GM23338 (cell line): ENCODE data around the gene PDE1C. TPM values are rescaled to one million over a fixed set of nuclear protein-coding genes. Genes with fewer than 3 reads are reported as not detected.

Experiments used
- ATAC-seq: fragments of 200-7000 bp; cut with Tn5 transposase; 3 replicates; pipeline ENCODE4 v1.9.1; 2020
- DNase-seq: peaks from one replicate; pipeline ENCODE4 v3.0.0-alpha.2; 2015; ENCODE audit warnings: low spot score
- H2AFZ ChIP-seq: fragments of 200-600 bp; sonication (generic); 2 replicates; pipeline ENCODE4 v1.8.0; 2016; ENCODE audit warnings: antibody characterized with exemption, mild to moderate bottlenecking, moderate library complexity
- H3F3A ChIP-seq: fragments of 200-600 bp; sonication (generic); replicated peaks from 2 replicates; pipeline ENCODE4 v1.8.0; 2017; ENCODE audit warnings: antibody characterized with exemption, mixed run types, low read depth
- H3K27ac ChIP-seq: fragments of 200-600 bp; sonication (generic); 2 replicates; pipeline ENCODE4 v1.6.1; 2016; ENCODE audit warnings: low read depth
- H3K27me3 ChIP-seq: fragments of 200-600 bp; sonication (generic); 2 replicates; pipeline ENCODE4 v1.8.0; 2016; ENCODE audit warnings: mild to moderate bottlenecking, mixed run types, moderate library complexity; ENCODE audit not compliant: insufficient read depth
- H3K36me3 ChIP-seq: fragments of 200-600 bp; sonication (generic); 2 replicates; pipeline ENCODE4 v1.8.0; 2016; ENCODE audit warnings: mild to moderate bottlenecking; ENCODE audit not compliant: insufficient read depth
- H3K4me1 ChIP-seq: fragments of 200-600 bp; sonication (generic); 2 replicates; pipeline ENCODE4 v1.8.0; 2016; ENCODE audit warnings: mild to moderate bottlenecking, moderate library complexity; ENCODE audit not compliant: insufficient read depth
- H3K4me2 ChIP-seq: fragments of 200-600 bp; sonication (generic); 2 replicates; pipeline ENCODE4 v1.7.1; 2017; ENCODE audit warnings: mixed run types
- H3K4me3 ChIP-seq: fragments of 200-600 bp; sonication (generic); 2 replicates; pipeline ENCODE4 v1.6.1; 2016; ENCODE audit warnings: mixed run types
- H3K79me2 ChIP-seq: fragments of 200-600 bp; sonication (generic); replicated peaks from 2 replicates; pipeline ENCODE4 v1.8.0; 2017; ENCODE audit warnings: mild to moderate bottlenecking; ENCODE audit not compliant: insufficient read depth
- H3K9me2 ChIP-seq: fragments of 200-600 bp; sonication (generic); 2 replicates; pipeline ENCODE4 v1.8.0; 2017; ENCODE audit not compliant: insufficient read depth
- H4K20me1 ChIP-seq: fragments of 200-600 bp; sonication (generic); replicated peaks from 2 replicates; pipeline ENCODE4 v1.8.0; 2017; ENCODE audit warnings: mild to moderate bottlenecking; ENCODE audit not compliant: insufficient read depth
- H3K27ac Mint-ChIP-seq: 2 replicates; pipeline ENCODE4 v1.8.0; 2020; ENCODE audit warnings: inconsistent platforms, mild to moderate bottlenecking, moderate library complexity, mixed read lengths
- H3K27me3 Mint-ChIP-seq: 3 replicates; pipeline ENCODE4 v1.8.0; 2022; ENCODE audit warnings: low read depth, mild to moderate bottlenecking, moderate library complexity, mixed read lengths, inconsistent platforms; ENCODE audit not compliant: insufficient read depth, poor library complexity
- H3K36me3 Mint-ChIP-seq: 3 replicates; pipeline ENCODE4 v1.8.0; 2021; ENCODE audit warnings: low read depth, mild to moderate bottlenecking, inconsistent platforms, moderate library complexity, mixed read lengths
- H3K4me1 Mint-ChIP-seq: 3 replicates; pipeline ENCODE4 v1.8.0; 2020; ENCODE audit warnings: mild to moderate bottlenecking, inconsistent platforms, mixed read lengths
- H3K4me3 Mint-ChIP-seq: 3 replicates; pipeline ENCODE4 v1.8.0; 2021; ENCODE audit warnings: moderate library complexity, mild to moderate bottlenecking, inconsistent platforms, mixed read lengths
- H3K9me3 Mint-ChIP-seq: 3 replicates; pipeline ENCODE4 v1.8.0; 2020; ENCODE audit warnings: moderate library complexity, mild to moderate bottlenecking, inconsistent platforms, mixed read lengths
- CREB1 ChIP-seq: fragments of 250-450 bp; sonication (Bioruptor Pico); IDR thresholded peaks from 2 replicates; pipeline ENCODE4 v1.5.0; 2020; ENCODE audit warnings: low read depth, mild to moderate bottlenecking, moderate library complexity
- CTCF ChIP-seq, 2 experiments: fragments of 200-600 bp in 1 of 2; sonication (generic) in 1 of 2; conservative IDR thresholded peaks; 2 replicates each; pipeline versions ENCODE4 v1.5.1 to v1.6.1; 2016 to 2017; ENCODE audit warnings: antibody characterized with exemption in 2 of 2, low read depth in 2 of 2, mild to moderate bottlenecking in 2 of 2, moderate library complexity in 1 of 2
- ETS1 ChIP-seq: IDR thresholded peaks from 2 replicates; pipeline ENCODE4 v1.6.1; 2016; ENCODE audit warnings: antibody characterized with exemption
- EZH2 ChIP-seq: fragments of 200-600 bp; sonication (generic); IDR thresholded peaks from one replicate; pipeline ENCODE4 v1.8.0; 2017; ENCODE audit warnings: antibody characterized with exemption, mild to moderate bottlenecking, low read depth; ENCODE audit not compliant: unreplicated experiment
- JUNB ChIP-seq: IDR thresholded peaks from one replicate; pipeline ENCODE4 v1.6.1; 2016; ENCODE audit warnings: antibody characterized with exemption; ENCODE audit not compliant: unreplicated experiment
- REST ChIP-seq: IDR thresholded peaks from one replicate; pipeline ENCODE4 v1.6.1; 2018; ENCODE audit warnings: antibody characterized with exemption; ENCODE audit not compliant: unreplicated experiment
- STAT1 ChIP-seq: IDR thresholded peaks from one replicate; pipeline ENCODE4 v1.6.1; 2016; ENCODE audit warnings: antibody characterized with exemption; ENCODE audit not compliant: unreplicated experiment
- ZNF114 ChIP-seq: fragments of 250-450 bp; sonication (Bioruptor Pico); IDR thresholded peaks from 2 replicates; pipeline ENCODE4 v1.5.0; 2020; ENCODE audit warnings: mild to moderate bottlenecking, moderate library complexity
- ZNF331 ChIP-seq: fragments of 250-450 bp; sonication (Bioruptor Pico); IDR thresholded peaks from 2 replicates; pipeline ENCODE4 v1.5.0; 2020; ENCODE audit warnings: low read depth, mild to moderate bottlenecking, moderate library complexity
- ZNF462 ChIP-seq: fragments of 250-450 bp; sonication (Bioruptor Pico); IDR thresholded peaks from 2 replicates; pipeline ENCODE4 v1.5.0; 2020; ENCODE audit warnings: mild to moderate bottlenecking, moderate library complexity
- polyA plus RNA-seq: library from polyadenylated mRNA; unstranded; fragments of >200 nt; fragmentation: Nextera tagmentation; extraction: Ambion mirVana; gene quantifications from 2 replicates; pipeline ENCODE4 v1.2.1, GENCODE V29; 2016
- total RNA-seq: library from RNA; depleted of rRNA; stranded (reverse); fragments of >200 nt; shearing (Covaris generic); gene quantifications from 2 replicates; pipeline ENCODE4 v1.2.3, GENCODE V29; 2014

The PDE1C gene
- total and polyA plus RNA-seq, 2 experiments from 2014 or later = 0.28 TPM; not detected in 1

- no peaks in the 10 kb centered on the region for H3K79me2 ChIP-seq
- no peak overlapping the region for H3K4me2 ChIP-seq
- H3F3A ChIP-seq = no peaks in the 10 kb centered on the region
- H2AFZ ChIP-seq = no peak overlapping the region
- Mint-ChIP-seq H3K4me1 (peaks cover 37% of the 10 kb centered on the region), H3K27ac (no peak overlapping the region), H3K27me3 (peaks cover 2% of the 10 kb centered on the region), H3K9me3 (no peaks in the 10 kb centered on the region), H3K4me3 (no peak overlapping the region), H3K36me3 (no peaks in the 10 kb centered on the region)
- no peaks in the 10 kb centered on the region for H3K9me2 ChIP-seq
- TF ChIP-seq ZNF114 (no peak), EZH2 (no peak), CTCF (conservative IDR thresholded peaks at IDR 0.05; ENCODE audit: low read depth in 2 of 2) (no peak), ZNF331 (CRISPR knock-in tag) (no peak), STAT1 (no peak), CREB1 (CRISPR knock-in tag) (no peak), ETS1 (no peak), REST (no peak), ZNF462 (CRISPR knock-in tag) (no peak), JUNB (no peak)
- no peak for ATAC-seq
- H3K27me3 ChIP-seq = no peaks in the 10 kb centered on the region
- H3K36me3 ChIP-seq = no peaks in the 10 kb centered on the region
- H3K4me1 ChIP-seq = peaks cover 17% of the 10 kb centered on the region
- no peaks in the 10 kb centered on the region for H4K20me1 ChIP-seq
- H3K27ac ChIP-seq = no peak overlapping the region
- H3K4me3 ChIP-seq = no peak overlapping the region
- DNase-seq = no peak
Observed at GRCh38 chr7:32058002-32058401, 12.2 kb downstream of the PDE1C start.
